ENCODE measurements around the gene FGD2.
A peak's percentile ranks its signal among the peaks of the same experiment; 100 is the strongest.

FGD2 gene, protein sequence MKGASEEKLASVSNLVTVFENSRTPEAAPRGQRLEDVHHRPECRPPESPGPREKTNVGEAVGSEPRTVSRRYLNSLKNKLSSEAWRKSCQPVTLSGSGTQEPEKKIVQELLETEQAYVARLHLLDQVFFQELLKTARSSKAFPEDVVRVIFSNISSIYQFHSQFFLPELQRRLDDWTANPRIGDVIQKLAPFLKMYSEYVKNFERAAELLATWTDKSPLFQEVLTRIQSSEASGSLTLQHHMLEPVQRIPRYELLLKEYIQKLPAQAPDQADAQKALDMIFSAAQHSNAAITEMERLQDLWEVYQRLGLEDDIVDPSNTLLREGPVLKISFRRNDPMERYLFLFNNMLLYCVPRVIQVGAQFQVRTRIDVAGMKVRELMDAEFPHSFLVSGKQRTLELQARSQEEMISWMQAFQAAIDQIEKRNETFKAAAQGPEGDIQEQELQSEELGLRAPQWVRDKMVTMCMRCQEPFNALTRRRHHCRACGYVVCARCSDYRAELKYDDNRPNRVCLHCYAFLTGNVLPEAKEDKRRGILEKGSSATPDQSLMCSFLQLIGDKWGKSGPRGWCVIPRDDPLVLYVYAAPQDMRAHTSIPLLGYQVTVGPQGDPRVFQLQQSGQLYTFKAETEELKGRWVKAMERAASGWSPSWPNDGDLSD

DNA sequence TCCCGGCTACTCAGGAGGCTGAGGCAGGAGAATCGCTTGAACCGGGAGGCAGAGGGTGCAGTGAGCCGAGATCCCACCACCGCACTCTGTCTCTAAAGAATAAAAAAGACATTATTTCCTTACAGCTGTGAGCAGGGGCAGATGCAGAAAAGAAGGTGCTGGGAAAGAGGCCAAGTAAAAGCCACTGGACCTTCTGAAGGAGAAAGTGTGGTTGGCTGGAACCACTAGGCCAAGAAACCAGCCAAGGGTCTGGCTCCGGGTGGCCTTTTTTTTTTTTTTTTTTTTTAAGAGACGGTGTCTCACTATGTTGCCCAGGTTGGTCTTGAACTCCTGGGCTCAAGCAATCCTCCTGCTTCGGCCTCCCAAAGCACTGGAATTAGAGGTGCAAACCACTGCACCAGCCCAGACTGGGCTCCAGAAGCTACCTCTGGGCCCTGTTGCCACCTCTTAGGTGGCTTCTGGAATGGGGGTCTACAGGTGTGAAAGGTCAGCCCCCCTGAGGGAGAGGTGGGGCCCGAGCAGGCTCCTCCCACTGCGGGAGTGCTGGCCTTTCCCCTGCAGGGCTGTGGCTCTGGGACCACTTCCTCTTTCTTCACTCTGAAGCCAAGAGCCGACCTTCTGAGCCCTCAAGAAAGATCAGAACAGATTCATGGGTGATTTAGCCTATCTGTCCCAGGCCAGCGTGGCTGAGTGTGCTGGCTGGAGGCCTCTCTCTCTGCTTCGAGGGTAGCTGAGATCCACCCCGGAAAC, at the start of gene FGD2:
Gene FGD2 (plus strand): TSS at position 595 of the 750 bp plus-strand sequence. CDS start 163 bp downstream, outside the sequence.
- DNase-seq: no peak

DNA sequence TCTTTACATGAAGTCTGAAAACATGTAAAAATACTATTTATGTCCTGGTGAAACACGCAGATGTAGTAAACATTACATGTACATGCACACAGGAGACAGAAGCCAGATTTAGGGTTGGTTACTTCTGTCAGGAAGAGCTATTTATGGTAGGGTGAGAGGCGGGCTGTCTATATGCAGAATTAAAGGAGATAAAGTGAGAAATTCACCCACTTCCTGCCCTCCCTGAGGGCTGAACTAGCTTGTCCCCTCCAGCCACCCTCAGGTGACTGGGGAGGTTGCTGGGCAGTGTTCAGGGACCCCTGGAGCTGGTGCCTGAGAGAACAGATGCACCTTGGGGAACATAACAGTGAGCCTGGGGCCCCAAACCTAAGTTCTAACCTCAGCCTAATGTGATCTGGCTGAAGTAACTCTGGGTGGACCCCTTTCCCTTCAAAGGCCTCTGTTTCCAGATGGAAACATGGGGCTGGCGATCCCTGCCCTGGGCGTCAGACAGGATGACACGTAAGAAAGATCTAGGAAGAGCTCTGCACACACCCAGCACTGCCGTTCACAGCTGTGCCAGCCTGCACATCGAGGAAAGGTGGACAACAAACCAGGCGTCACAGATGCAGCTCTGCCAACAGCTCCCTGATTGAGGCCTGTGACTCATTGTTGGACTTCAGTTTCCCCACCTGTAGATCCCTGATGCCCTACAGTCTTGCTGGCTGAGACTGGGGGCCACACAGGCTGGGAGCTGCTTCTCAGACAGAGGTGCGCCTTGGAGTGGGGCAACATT, 49.6 kb upstream of the FGD2 start:
- no peak for DNase-seq

DNA sequence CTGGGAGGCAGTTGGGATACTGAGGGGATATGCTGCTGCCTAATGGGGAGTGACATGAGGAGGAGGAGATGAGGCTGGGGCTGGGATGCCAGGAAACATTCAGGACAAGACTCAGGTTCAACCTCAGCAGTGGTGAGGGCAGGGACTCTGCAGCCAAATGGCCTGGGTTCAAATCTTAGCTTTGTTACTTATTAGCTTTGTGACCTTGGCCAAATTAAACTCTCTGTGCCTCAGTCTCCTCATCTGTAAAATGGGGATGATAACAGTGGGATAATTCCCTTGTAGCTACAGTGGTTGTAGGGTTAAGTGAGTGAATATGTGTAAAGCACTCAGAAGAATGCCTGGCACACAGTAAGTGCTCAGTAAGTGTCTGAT, 49.0 kb upstream of the FGD2 start:
- DNase-seq: no peak

DNA sequence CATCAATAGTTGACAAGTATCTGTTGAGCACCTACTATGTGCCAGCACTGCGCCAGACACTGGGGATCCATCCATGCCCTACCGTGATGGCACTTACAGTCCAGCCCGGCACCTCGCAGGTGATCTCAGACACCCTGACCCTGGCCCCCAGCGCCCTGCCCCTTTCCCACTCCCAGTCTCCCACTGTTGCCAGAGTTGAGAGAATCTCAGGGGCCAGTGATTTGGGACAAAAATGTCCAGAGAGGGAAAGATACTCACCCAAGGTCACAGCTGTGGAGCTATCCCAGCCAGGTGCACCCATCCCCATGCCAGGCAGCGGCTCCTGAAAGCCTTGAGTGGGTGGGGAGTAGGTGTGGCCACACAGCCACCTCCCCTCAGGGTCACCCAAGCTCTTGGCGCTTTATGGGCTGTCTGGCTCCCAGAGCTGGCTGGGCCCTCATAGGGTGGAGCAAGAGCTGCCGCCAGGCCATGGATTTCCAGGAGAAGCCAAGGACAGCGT, 47.6 kb upstream of the FGD2 start:
- DNase-seq: no peak

DNA sequence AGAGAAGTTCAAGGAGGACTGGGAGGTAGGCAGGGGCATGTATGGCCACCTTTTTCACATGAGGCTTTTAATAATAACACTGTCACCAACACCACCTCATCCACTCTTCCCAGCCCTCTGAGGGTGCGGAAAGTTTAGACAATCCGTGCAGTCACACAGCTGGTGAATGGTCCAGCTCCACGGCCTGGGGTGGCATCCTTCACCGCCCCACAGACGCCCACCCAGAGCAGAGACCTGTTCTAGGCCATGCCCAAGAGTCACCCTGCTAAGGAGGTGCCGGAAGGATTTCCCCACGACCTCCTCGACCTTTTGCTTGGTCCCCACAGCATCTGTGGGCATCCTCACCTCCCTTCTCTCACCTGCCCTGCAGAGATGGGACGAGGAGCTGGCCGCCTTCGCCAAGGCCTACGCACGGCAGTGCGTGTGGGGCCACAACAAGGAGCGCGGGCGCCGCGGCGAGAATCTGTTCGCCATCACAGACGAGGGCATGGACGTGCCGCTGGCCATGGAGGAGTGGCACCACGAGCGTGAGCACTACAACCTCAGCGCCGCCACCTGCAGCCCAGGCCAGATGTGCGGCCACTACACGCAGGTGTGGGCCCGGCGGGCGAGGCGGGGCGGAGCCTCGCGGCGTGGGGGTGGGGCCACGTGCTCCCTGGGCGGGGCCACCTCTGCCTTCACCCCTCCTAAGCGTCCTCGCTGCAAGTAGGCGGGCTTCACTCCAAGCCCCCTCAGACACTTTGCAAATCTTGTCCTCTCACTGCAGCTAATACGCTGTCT, 46.5 kb upstream of the FGD2 start:
- DNase-seq: no peak

DNA sequence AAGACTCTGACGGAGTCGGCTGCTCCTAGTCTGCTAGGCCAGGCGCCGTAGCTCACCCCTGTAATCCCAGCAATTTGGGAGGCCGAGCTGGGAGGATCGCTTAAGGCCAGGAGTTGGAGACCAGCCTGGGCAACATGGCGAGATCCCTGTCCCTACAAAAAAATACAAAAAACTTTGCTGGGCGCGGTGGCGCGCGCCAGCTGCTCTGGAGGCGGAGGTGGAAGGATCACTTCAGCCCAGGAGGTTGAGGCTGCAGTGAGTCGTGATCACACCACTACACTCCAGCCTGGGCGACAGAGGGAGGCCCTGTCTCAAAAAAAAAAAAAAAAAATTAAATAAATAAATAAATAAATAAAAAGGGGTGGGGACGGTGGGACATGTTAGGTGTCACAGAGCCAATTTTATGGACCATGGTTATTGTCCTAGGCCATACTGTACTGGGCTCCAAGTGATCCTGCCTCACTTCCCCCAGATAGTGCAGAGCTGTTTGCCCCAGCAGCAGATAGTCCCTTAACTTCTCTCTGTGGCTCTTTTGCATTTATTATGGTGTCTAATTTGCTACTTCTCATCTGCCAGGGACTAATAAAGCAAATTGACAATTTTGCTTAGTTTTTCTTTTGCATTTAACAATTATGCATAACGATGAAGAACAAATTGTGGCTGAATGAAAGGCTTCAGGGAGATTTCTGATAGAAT, 45.8 kb upstream of the FGD2 start:
- DNase-seq: no peak

DNA sequence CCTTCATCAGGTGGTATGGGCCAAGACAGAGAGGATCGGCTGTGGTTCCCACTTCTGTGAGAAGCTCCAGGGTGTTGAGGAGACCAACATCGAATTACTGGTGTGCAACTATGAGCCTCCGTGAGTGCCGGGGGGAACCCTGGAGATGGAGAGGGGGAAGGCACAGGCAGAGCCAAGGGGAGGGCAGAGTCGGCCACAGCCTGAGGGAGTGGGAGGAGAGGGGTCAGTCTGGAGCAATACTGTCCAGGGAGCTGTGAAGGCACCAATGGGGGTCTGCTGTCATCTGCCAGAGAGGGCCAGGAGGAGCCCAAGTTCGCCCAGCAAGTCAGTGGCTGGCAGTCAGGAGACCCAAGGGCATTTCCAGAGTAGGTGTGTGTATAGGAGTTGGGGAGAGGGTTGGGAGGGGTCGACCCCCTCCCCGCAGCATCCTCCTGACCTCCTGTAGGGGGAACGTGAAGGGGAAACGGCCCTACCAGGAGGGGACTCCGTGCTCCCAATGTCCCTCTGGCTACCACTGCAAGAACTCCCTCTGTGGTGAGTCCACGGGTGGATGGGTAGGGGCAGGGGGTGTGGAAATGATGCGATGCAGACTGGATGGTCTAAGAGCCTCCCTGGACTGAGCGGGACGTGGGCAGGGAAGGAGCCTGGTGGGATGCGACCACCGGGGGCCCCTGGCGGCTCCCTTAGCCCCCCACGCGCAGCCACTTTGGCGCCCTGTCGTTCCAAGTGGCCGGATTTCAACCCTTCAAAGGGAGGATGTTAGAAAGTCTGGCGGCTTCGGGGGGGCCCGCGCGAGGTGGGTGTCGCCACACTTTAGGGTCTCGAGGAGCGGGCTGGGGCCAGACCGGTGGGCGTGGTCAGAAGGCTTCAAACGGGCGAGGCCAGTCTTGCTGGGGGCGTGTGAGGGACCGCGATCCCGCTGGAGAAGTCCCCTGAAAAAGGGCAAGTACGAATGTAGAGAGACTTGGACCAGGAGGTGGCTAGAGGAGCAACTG, 43.7 kb upstream of the FGD2 start:
- DNase-seq: no peak

DNA sequence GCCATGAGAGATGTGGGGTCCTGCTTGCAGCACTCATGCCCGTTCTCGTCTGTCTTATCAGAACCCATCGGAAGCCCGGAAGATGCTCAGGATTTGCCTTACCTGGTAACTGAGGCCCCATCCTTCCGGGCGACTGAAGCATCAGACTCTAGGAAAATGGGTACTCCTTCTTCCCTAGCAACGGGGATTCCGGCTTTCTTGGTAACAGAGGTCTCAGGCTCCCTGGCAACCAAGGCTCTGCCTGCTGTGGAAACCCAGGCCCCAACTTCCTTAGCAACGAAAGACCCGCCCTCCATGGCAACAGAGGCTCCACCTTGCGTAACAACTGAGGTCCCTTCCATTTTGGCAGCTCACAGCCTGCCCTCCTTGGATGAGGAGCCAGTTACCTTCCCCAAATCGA, 42.6 kb upstream of the FGD2 start:
- peak; percentile 56 for DNase-seq

DNA sequence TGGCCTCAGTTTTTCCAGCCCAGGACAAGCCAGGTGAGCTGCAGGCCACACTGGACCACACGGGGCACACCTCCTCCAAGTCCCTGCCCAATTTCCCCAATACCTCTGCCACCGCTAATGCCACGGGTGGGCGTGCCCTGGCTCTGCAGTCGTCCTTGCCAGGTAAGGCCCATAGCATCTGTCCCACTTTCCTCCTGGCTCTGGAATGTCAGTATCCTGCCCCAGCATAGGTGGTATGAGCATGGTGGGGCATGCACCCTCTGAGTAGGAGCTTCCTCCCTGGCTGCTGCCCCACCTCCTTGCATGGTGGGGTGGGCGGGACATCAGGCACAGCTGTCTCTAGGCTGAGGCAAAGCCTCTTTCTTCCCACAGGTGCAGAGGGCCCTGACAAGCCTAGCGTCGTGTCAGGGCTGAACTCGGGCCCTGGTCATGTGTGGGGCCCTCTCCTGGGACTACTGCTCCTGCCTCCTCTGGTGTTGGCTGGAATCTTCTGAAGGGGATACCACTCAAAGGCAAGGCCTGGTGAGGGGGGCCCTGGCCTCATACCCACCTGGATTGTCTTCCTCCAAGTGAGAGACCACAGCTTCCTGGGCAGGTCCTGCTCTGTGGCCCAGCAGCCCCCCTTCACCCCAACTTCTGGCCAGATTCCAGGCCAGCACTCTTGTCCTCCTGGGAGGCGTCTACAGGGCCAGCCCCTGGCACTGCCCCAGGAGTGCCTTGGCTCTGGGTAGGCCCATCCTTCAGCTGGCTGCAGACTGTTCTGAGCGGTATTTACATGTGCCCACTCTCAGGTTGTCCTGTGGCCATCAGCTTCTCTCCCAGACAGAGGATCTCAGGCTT, 41.8 kb upstream of the FGD2 start:
- no peak for DNase-seq

DNA sequence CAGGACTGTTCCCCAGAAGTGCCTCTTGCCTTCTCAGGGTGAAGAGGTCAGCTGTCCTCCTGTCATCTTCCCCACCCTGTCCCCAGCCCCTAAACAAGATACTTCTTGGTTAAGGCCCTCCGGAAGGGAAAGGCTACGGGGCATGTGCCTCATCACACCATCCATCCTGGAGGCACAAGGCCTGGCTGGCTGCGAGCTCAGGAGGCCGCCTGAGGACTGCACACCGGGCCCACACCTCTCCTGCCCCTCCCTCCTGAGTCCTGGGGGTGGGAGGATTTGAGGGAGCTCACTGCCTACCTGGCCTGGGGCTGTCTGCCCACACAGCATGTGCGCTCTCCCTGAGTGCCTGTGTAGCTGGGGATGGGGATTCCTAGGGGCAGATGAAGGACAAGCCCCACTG, 41.1 kb upstream of the FGD2 start:
- no peak for DNase-seq

DNA sequence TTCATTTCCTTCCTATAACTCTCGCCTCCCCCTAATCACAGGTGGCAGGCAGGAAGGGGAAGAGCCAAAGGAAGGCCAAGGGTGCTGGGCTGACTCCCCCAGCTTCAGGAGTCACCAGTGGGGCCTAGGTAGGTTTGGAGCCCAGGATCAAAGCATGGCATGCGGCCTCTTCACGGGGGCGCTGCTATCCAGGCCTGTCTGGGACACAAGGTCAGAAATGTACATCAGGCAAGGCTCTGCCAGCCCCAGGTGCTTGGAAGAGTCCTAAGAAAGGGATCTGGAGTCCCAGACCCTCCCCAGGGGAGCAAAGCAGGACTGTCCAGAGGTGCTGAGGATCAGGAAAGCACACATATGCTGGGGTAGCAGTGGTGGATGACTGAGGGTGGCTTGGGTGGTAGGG, 40.5 kb upstream of the FGD2 start:
- no peak for DNase-seq

DNA sequence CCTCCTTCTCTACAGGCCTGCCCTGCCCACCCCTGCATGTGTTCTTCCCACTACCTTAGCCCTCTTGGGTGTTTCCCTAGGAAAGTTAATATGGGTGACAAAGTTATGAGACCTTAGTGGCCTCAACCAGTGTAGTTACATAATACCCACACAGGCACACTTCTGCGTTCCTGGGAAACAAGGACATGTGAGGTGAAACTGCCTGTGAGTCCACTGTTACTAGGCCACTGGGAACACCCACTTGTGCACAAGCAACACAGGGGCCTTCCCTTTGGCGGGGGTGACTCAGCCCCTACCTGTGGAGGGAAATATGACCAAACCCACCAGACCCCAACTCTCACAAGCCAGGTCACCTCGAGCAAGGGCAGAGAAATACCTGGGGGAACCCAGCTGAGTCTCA, 38.2 kb upstream of the FGD2 start:
- DNase-seq: no peak

DNA sequence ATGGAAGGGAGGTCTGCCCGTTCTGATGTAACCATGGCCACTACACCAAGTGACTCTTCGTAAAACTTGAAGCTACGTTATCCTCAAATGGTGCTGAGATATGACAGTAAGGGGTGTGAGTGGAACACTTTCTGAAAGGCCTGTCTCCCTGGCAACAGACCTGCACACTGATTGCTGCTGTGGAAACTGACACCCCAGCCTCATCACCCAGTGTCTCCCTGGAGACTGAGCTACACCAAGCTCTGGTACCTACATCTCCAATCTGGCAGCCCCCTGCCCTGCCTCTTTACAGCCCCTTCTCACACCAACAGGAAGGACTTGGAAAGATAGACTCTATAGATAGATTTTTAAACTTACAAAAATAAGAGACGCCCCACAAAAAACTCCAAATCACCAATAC, 37.7 kb upstream of the FGD2 start:
- no peak for DNase-seq

DNA sequence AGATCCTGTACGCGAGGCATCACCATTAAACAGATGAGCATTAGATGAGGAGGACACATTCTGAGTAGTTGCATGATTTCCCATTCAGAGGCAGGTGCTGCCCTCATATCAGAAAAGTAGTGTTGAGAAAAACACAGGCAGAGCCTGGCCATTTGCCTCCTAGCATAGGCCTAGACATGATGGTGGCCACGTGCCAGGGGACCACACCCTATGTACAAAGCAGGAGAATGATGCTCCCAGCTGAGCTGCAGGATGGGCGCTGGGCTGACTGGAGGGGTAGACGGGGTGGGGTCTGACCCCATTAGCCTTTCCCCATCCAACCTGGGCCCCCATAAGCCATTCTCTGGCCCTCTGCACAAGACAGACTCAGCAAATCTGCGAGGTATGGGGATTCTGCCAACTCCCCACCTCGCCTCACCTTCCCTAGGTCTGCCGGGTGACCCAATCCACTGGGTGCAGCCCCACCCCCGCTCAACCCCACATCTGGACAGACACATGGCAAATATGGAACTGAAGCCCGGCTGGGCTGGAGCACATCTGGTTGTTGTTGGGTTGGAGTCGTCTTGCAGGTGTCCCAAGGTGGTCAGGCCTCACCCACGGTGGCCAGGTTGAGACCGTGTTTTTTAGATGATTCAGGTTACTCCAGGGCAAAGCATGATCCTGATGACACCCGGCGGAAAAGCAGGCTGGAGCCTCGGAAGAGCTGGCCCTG, 37.0 kb upstream of the FGD2 start:
- no peak for DNase-seq

DNA sequence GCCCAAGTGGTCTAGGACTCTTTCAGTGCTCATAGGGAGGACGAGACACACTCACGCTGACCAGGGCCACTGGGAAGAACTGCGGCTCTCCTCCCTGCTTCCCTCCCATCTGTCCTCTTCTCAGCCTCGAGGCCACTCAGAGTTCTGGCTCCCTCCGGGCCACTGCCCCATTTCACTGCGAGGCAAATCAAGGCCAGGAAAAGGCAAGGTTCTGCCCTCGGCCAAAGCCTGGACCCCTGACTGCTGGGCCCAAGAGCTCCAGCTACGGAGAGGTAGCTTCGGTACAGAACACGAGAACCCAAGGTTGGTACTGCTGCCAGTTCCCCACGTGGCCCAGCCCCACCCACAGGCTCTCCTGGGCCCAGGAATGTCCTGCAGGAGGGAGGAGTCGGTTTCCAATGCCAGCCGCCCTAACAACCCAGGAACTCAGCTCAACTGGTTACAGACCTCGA, 36.2 kb upstream of the FGD2 start:
- no peak for DNase-seq

DNA sequence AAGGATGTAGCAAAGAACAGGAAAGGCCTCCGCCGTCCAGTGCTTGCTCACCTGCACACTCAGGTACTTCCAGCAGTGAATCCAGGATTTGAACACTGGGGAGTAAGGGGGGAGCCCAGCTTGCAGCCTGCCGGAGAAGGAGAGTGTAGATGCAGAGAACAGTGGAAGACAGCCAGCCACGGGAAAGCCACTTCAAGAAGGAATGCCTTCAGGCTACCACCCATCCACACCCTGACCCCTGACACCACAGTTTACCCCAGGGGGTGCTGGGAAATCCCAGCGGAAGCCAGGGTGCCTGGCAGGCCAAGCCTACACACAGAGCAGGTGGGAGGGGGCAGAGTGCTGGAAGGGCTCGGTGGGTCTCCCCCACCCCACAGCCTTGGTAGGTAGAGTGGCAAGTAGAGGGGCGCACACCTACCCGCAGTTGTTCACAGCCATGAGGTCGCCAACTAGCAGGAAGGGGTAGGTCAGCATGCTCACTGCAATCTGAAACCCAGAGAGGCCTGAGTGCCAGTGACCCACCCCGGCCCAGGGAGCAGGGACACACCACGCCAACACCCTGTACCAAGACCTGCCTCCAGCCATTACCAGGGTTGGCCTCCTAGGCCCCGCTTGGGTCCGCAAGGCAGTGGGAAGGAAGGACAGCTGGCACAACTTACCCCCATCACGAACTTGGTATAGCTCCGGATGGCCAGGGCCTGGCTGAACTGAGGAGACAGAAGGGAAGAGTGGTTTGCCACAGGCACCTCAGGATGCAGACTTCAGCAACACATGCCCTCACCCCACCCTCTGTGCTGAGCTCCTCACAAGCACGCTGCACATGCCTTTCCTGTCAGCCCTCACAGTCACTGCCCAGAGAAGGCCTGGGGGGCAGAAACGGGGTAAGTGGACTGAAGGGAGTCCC, 35.2 kb upstream of the FGD2 start:
- DNase-seq: no peak

Data from activated CD4-positive, alpha-beta T cell treated with anti-CD3 and anti-CD28 coated beads for 1 hour (primary cell).